ENCODE measurements around the gene NABP2. TPM values are rescaled to one million over a fixed set of nuclear protein-coding genes. Genes with fewer than 3 reads are reported as not detected.
A peak's percentile ranks its signal among the peaks of the same experiment; 100 is the strongest.

Gene NABP2
- total and polyA plus RNA-seq, 10 of the 15 experiments (the other 5 are each of a cell fraction or from before 2014, with no cell fraction given), result 20.7 to 97.9 (median 60.9) TPM

DNA sequence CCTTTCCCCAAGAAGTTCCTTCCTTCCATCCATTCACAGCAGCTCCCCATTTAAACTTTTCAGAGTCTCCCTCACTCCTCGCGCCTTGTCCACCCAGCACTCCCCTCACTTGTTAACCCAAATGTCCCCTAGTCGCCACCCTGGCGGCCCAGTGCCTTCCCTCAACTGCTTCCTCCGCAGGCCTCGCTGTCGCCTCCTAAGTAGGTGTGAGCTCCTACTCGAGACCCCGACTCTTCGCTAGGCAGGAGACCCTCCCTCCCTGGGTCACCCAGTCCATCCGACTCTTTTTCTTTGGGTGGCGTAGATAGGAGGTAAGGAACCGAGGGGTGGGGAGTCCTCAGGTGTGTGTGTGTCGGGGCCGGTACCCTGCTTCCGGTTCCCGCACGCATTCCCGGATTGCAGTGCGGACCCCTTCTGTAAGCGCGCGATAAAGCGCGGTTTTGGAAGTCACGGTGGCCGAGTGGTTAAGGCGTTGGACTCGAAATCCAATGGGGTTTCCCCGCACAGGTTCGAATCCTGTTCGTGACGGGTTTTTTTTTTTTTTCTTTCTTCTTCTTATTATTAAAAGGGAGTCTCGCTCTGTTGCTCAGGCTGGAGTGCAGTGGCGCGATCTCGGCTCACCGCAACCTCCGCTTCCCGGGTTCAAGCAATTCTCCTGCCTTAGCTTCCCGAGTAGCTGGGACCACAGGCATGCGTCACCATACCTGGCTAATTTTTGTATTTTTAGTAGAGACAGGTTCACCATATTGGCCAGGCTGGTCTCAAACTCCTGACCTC, 34.0 kb upstream of the NABP2 start (continued):
- TF ChIP-seq, protein P1, sequence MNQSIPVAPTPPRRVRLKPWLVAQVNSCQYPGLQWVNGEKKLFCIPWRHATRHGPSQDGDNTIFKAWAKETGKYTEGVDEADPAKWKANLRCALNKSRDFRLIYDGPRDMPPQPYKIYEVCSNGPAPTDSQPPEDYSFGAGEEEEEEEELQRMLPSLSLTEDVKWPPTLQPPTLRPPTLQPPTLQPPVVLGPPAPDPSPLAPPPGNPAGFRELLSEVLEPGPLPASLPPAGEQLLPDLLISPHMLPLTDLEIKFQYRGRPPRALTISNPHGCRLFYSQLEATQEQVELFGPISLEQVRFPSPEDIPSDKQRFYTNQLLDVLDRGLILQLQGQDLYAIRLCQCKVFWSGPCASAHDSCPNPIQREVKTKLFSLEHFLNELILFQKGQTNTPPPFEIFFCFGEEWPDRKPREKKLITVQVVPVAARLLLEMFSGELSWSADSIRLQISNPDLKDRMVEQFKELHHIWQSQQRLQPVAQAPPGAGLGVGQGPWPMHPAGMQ (IDR thresholded peaks at IDR 0.05; ENCODE audit: borderline replicate concordance), result no peak; the same call in 1 of the 2 replicates
- TF ChIP-seq MTA2 (IDR thresholded peaks at IDR 0.05; ENCODE audit: low read depth) (peak; percentile 50; the same call in 1 of the 2 replicates), ZNF622 (IDR thresholded peaks at IDR 0.05) (no peak), CEBPB (IDR thresholded peaks at IDR 0.05; ENCODE audit: borderline replicate concordance in 1 of 2, low read depth in 2 of 2, low read length in 2 of 2) (no peak), MTA3 (IDR thresholded peaks at IDR 0.05; ENCODE audit: borderline replicate concordance, low read length) (no peak), LARP7 (IDR thresholded peaks at IDR 0.05) (peak; percentile 53; the same call in 1 of the 2 replicates), RAD51 (IDR thresholded peaks at IDR 0.05) (no peak), IKZF1 (conservative IDR thresholded peaks at IDR 0.05) (peak; percentile 72; the same call in 1 of the 2 replicates), NFYB (IDR thresholded peaks at IDR 0.05; ENCODE audit: insufficient read depth, low read depth, low read length) (no peak), CREM (IDR thresholded peaks at IDR 0.05; ENCODE audit: low read depth) (no peak), SKIL (IDR thresholded peaks at IDR 0.05; ENCODE audit: low read depth, poor library complexity, severe bottlenecking) (no peak), HDAC6 (IDR thresholded peaks at IDR 0.05; ENCODE audit: unreplicated experiment) (no peak), IRF4 (IDR thresholded peaks at IDR 0.05; ENCODE audit: low read depth, low read length) (peak; percentile 37; the same call in 1 of the 2 replicates), SREBF2 (IDR thresholded peaks at IDR 0.05; ENCODE audit: low read length) (peak; percentile 89), EZH2 (IDR thresholded peaks at IDR 0.05; ENCODE audit: borderline replicate concordance, control insufficient read depth, low read depth, low read length) (no peak), RB1 (IDR thresholded peaks at IDR 0.05; ENCODE audit: borderline replicate concordance) (peak; percentile 91; the same call in 1 of the 2 replicates), POU2F2 (IDR thresholded peaks at IDR 0.05; ENCODE audit: borderline replicate concordance, low read depth, low read length) (peak; percentile 49; the same call in 1 of the 3 replicates), POLR2A (IDR thresholded peaks at IDR 0.05; ENCODE audit: low read depth, low read length) (peak; percentile 64; the same call in 1 of the 2 replicates), HDGF (IDR thresholded peaks at IDR 0.05) (peak; percentile 13; the same call in 1 of the 2 replicates), KLF5 (IDR thresholded peaks at IDR 0.05; ENCODE audit: partially characterized antibody) (no peak), NKRF (conservative IDR thresholded peaks at IDR 0.05) (peak; percentile 52; the same call in 1 of the 2 replicates), BCL11A (IDR thresholded peaks at IDR 0.05; ENCODE audit: low read depth, low read length) (0 out of 2 replicates have a peak, but pooled peaks have one; percentile 9), ATF7 (IDR thresholded peaks at IDR 0.05; ENCODE audit: low read depth) (no peak), JUND (IDR thresholded peaks at IDR 0.05; ENCODE audit: low read depth, low read length) (no peak), CHD2 (IDR thresholded peaks at IDR 0.05; ENCODE audit: borderline replicate concordance, low read depth, low read length) (peak; percentile 57)

Measured in GM12878 (cell line).